ENCODE measurements around the gene IL36RN. TPM values are rescaled to one million over a fixed set of nuclear protein-coding genes. Genes with fewer than 3 reads are reported as not detected.
"Not testable (repeated sequence)": the region's sequence is repeated elsewhere in the genome, so short reads cannot be mapped to it uniquely, and the experiment has no call there.

Gene IL36RN
- total RNA-seq, 1 donor from 2014 or later = not detected

DNA sequence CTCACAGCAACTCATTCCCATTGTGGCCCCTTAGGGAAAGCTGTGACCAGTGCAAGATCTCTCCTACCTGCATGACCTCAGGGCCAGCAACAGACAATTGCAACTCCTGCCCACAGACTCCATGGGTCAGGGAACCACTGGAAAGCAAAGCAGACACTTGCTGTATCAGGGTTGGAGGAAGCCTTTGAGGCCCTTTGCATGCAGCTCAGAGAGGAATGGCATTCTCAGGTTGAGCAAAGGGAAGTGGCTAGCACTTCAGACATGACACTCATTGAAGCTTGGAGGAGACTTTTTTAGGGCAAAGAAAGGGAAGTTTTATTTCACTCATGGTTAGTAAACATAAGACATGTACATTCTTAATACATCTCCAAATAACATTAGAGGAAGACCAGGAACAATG, 30.9 kb downstream of the IL36RN start:
- H3K27ac Mint-ChIP-seq = no peak overlapping the region
- H3K9me3 Mint-ChIP-seq (ENCODE audit: low read depth) = no peaks in the 10 kb centered on the region
- TF ChIP-seq, protein P1, sequence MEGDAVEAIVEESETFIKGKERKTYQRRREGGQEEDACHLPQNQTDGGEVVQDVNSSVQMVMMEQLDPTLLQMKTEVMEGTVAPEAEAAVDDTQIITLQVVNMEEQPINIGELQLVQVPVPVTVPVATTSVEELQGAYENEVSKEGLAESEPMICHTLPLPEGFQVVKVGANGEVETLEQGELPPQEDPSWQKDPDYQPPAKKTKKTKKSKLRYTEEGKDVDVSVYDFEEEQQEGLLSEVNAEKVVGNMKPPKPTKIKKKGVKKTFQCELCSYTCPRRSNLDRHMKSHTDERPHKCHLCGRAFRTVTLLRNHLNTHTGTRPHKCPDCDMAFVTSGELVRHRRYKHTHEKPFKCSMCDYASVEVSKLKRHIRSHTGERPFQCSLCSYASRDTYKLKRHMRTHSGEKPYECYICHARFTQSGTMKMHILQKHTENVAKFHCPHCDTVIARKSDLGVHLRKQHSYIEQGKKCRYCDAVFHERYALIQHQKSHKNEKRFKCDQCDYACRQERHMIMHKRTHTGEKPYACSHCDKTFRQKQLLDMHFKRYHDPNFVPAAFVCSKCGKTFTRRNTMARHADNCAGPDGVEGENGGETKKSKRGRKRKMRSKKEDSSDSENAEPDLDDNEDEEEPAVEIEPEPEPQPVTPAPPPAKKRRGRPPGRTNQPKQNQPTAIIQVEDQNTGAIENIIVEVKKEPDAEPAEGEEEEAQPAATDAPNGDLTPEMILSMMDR (IDR thresholded peaks at IDR 0.05; ENCODE audit: unreplicated experiment) = no peak

DNA sequence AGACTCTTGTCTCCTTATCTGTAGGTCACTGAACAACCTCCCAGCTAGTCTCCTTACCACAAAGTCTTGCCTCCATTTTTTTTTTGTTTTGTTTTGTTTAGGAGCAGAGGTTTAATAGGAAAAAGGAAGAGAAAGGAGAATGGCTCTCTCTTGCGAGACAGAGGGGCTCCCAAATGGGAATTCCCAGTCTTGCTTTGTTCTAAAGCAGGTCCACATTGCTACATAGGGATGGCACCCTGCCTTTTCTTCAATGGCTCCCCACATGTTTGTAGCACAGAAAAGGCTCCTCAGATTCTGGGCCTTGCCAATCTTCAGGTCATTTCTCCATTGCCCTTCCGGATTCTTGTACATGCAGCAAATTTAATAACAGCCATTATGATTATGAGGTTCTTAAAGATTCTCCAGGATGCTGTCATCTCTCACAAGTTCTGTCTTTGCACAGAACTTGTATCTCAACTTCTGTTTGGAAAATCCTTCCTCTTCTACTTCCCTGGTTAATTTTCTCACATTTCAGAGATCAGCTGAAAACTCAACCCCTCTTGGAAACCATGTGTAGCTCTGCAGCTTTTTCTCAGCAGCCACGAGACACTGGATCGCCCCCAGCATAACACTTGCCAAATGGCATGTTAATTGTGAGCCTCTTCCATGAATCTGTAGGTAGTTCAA, 32.4 kb downstream of the IL36RN start:
- Mint-ChIP-seq H3K9me3 (ENCODE audit: low read depth) (peaks cover 7% of the 10 kb centered on the region), H3K4me1 (ENCODE audit: low read depth) (no peaks in the 10 kb centered on the region), H3K27me3 (no peaks in the 10 kb centered on the region), H3K4me3 (ENCODE audit: low read depth) (no peak overlapping the region), H3K27ac (no peak overlapping the region), H3K36me3 (ENCODE audit: insufficient read depth) (no peaks in the 10 kb centered on the region)
- no peak for DNase-seq (ENCODE audit: low spot score, unreplicated experiment)
- TF ChIP-seq, protein P1 (IDR thresholded peaks at IDR 0.05; ENCODE audit: unreplicated experiment) = no peak

More for the DNA sequence above, 30.9 kb downstream of the IL36RN start:
- Mint-ChIP-seq H3K4me1 (ENCODE audit: low read depth) (no peaks in the 10 kb centered on the region), H3K36me3 (ENCODE audit: insufficient read depth) (no peaks in the 10 kb centered on the region), H3K27me3 (peaks cover 8% of the 10 kb centered on the region), H3K4me3 (ENCODE audit: low read depth) (no peak overlapping the region)
- no peak for DNase-seq (ENCODE audit: low spot score, unreplicated experiment)

DNA sequence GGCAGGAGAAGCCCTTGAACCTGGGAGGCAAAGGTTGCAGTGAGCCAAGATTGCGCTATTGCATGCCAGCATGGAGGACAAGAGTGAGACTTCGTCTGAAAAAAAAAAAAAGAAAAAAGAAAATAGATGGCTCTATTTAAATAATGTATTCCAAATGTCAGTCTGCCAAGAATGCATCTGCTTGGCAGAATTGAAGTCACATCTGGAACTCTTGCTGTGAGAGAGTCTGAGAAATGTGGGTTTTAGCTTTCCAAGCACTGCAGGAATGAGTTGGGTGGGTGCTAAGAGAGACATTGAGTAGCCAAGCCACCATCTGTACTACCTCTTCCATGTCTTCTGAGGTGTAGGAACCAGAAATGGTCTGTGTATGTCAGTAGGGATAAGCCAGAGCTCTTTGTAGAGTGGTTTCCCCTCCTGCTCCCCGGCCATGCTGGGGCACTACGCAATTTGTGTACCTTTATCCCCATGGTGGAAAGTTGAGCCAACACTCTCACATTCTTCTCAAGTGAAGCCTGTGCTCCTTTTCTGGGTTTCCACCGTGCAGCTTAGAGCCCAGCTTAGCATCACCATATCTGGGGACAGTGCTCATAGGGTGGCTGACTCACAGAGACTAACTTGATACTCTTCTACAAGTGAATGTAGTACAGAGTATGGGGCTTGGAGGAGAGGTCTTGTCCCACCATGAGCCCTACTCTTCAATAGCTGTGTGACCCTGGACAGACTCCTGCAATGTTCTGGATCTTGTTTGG, 34.0 kb downstream of the IL36RN start:
- Mint-ChIP-seq H3K27me3 (no peaks in the 10 kb centered on the region), H3K9me3 (ENCODE audit: low read depth) (peaks cover 20% of the 10 kb centered on the region), H3K4me3 (ENCODE audit: low read depth) (no peak overlapping the region), H3K4me1 (ENCODE audit: low read depth) (no peaks in the 10 kb centered on the region), H3K36me3 (ENCODE audit: insufficient read depth) (no peaks in the 10 kb centered on the region), H3K27ac (no peak overlapping the region)
- DNase-seq (ENCODE audit: low spot score, unreplicated experiment) = no peak
- TF ChIP-seq, protein P1 (IDR thresholded peaks at IDR 0.05; ENCODE audit: unreplicated experiment) = no peak

DNA sequence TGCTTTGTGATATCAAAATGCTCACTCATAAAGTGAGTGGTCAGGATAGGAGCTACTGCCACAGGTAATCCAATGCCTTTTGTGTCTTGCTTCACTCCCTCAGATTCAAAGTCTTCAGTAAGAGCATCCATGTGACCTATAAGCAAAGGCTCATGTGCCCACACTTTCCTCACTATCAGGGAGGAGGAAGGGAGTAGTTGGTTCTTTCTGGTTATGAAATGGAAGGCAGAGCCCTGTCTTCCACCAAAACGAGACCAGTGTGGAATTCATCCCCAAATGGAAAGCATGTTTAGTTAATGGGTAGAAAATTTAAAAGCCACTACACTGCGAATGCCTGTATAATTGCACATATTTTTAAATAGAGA, 34.6 kb downstream of the IL36RN start:
- H3K4me3 Mint-ChIP-seq (ENCODE audit: low read depth) = no peak overlapping the region
- peaks cover 21% of the 10 kb centered on the region for H3K9me3 Mint-ChIP-seq (ENCODE audit: low read depth)
- TF ChIP-seq, protein P1 (IDR thresholded peaks at IDR 0.05; ENCODE audit: unreplicated experiment) = no peak
- no peaks in the 10 kb centered on the region for H3K27me3 Mint-ChIP-seq
- no peaks in the 10 kb centered on the region for H3K4me1 Mint-ChIP-seq (ENCODE audit: low read depth)
- H3K27ac Mint-ChIP-seq = no peak overlapping the region
- H3K36me3 Mint-ChIP-seq (ENCODE audit: insufficient read depth) = no peaks in the 10 kb centered on the region
- no peak for DNase-seq (ENCODE audit: low spot score, unreplicated experiment)

DNA sequence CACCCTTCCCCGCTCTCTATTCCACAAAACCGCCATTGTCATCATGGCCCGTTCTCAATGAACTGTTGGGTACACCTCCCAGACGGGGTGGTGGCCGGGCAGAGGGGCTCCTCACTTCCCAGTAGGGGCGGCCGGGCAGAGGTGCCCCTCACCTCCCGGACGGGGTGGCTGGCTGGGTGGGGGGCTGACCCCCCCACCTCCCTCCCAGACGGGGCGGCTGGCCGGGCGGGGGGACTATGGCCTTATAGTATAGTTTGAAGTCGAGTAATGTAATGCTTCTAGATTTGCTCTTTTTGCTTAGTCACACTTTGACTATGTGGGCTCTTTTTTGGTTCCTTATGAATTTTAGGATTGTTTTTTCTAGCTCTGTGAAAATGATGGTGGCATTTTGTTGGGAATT, 37.3 kb downstream of the IL36RN start:
- peak overlapping the region; percentile 42 for H3K27ac Mint-ChIP-seq
- H3K27me3 Mint-ChIP-seq; H3K4me3 Mint-ChIP-seq (ENCODE audit: low read depth); H3K4me1 Mint-ChIP-seq (ENCODE audit: low read depth); H3K36me3 Mint-ChIP-seq (ENCODE audit: insufficient read depth); DNase-seq (ENCODE audit: low spot score, unreplicated experiment): not testable (repeated sequence)
- H3K9me3 Mint-ChIP-seq (ENCODE audit: low read depth) = peaks cover 21% of the 10 kb centered on the region

DNA sequence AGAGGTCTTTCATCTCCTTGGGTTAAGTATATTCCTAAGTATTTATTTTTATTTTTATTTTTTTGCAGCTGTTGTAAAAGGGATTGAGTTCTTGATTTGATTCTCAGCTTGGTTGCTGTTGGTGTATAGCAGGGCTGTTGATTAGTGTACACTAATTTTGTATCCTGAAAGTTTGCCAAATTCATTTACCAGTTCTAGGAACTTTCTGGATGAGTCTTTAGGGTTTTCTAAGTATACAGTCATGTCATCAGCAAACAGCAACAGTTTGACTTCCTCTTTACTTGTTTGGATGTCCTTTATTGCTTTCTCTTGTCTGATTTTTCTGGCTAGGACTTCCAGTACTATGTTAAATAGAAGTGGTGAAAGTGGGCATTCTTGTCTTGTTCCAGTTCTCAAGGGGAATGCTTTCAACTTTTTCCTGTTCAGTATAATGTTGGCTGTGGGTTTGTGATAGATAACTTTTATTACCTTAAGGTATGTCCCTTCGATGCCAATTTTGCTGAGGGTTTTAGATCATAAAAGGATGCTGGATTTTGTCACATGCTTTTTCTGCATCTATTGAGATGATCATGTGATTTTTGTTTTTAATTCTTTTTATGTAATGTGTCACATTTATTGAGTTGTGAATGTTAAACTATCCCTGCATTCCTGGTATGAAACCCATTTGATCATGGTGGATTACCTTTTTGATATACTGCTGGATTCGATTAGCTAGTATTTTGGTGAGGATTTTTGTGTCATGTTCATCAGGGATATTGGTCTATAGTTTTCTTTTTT, 38.0 kb downstream of the IL36RN start:
- not testable (repeated sequence) for H3K4me1 Mint-ChIP-seq (ENCODE audit: low read depth); H3K27ac Mint-ChIP-seq; H3K36me3 Mint-ChIP-seq (ENCODE audit: insufficient read depth); H3K4me3 Mint-ChIP-seq (ENCODE audit: low read depth); H3K27me3 Mint-ChIP-seq; DNase-seq (ENCODE audit: low spot score, unreplicated experiment)
- H3K9me3 Mint-ChIP-seq (ENCODE audit: low read depth) = peaks cover 21% of the 10 kb centered on the region

All from progenitor cell of endocrine pancreas (in vitro differentiated cells).